Chondrocyte (in vitro differentiated cells): Measurements from ENCODE around the gene DDX41. TPM values are rescaled to one million over a fixed set of nuclear protein-coding genes. Genes with fewer than 3 reads are reported as not detected.

ENCODE experiments used
- DNase-seq: peaks from one replicate; pipeline ENCODE4 v3.0.0; 2021; ENCODE audit warnings: mixed read lengths, low spot score
- H3K27ac Mint-ChIP-seq: one replicate; pipeline ENCODE4 v1.8.0; 2021; ENCODE audit warnings: mild to moderate bottlenecking, moderate library complexity, mixed read lengths; ENCODE audit not compliant: unreplicated experiment
- H3K27me3 Mint-ChIP-seq: 2 replicates; pipeline ENCODE4 v1.8.0; 2021; ENCODE audit warnings: low read depth, mixed read lengths
- H3K36me3 Mint-ChIP-seq: 2 replicates; pipeline ENCODE4 v1.8.0; 2021; ENCODE audit warnings: low read depth, mixed read lengths
- H3K4me1 Mint-ChIP-seq: 2 replicates; pipeline ENCODE4 v1.8.0; 2021; ENCODE audit warnings: low read depth, mild to moderate bottlenecking, mixed read lengths
- H3K4me3 Mint-ChIP-seq: one replicate; pipeline ENCODE4 v1.8.0; 2021; ENCODE audit warnings: mild to moderate bottlenecking, moderate library complexity, mixed read lengths; ENCODE audit not compliant: unreplicated experiment
- H3K9me3 Mint-ChIP-seq: 2 replicates; pipeline ENCODE4 v1.8.0; 2021; ENCODE audit warnings: low read depth, mixed read lengths
- total RNA-seq: library from RNA; stranded (reverse); gene quantifications from 3 replicates; pipeline ENCODE4 v1.2.1, GENCODE V29; 2021
- TF ChIP-seq, protein P1 (sequence below): fragments of 200-600 bp; sonication (generic); IDR thresholded peaks from 2 replicates; pipeline ENCODE4 v1.5.0; 2021; ENCODE audit warnings: antibody characterized with exemption, mild to moderate bottlenecking, moderate library complexity

Gene DDX41
- total RNA-seq, 1 donor from 2014 or later, result 78.6 TPM

DNA sequence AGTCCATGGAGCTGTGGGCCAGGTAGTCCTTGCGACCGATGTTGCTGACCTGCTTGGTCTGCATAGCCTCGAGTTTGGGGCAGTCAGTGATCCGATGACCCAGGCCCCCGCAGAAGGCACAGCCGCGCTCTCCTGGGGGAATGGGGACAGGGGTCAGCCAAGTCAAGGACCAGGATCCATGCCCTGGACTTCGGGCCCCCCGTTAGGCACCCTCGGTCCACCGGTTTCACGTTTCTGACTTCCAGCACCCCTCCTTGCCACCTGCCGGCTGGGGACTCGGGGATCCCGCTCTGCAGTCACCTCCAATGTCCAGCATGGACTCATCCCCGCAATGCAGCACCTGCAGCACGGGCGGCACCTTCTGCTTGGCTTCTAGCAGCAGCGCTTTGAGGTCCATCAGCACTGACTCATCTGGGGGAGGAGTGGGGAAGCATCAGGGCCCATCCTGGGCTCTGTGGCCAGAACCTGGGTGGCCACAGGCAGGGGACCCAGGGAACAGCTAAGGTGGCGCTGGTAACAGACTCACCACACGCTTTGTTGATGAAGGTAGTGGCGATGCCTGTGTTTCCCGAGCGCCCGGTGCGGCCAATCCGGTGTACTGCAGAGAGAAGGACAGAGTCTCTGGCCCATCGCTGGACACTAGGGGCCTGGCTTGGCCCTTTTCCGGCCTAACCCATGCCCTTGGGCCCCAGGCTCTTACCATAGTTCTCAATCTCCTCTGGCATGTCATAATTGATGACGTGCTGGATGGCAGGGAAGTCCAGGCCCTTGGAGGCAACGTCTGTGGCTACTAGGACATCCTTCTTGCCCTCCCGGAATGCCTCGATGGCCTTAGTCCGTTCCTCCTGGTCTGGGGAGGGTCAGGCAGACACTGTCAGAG is 4.7 kb downstream of the DDX41 start:
- DNase-seq, result peak; percentile 88
- peaks cover 27% of the 10 kb centered on the region for H3K36me3 Mint-ChIP-seq
- H3K27me3 Mint-ChIP-seq, result no peaks in the 10 kb centered on the region
- H3K27ac Mint-ChIP-seq, result no peak overlapping the region
- peaks cover 22% of the 10 kb centered on the region for H3K4me1 Mint-ChIP-seq
- H3K4me3 Mint-ChIP-seq, result no peak overlapping the region
- no peaks in the 10 kb centered on the region for H3K9me3 Mint-ChIP-seq
- TF ChIP-seq, protein P1, sequence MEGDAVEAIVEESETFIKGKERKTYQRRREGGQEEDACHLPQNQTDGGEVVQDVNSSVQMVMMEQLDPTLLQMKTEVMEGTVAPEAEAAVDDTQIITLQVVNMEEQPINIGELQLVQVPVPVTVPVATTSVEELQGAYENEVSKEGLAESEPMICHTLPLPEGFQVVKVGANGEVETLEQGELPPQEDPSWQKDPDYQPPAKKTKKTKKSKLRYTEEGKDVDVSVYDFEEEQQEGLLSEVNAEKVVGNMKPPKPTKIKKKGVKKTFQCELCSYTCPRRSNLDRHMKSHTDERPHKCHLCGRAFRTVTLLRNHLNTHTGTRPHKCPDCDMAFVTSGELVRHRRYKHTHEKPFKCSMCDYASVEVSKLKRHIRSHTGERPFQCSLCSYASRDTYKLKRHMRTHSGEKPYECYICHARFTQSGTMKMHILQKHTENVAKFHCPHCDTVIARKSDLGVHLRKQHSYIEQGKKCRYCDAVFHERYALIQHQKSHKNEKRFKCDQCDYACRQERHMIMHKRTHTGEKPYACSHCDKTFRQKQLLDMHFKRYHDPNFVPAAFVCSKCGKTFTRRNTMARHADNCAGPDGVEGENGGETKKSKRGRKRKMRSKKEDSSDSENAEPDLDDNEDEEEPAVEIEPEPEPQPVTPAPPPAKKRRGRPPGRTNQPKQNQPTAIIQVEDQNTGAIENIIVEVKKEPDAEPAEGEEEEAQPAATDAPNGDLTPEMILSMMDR, result no peak

DNA sequence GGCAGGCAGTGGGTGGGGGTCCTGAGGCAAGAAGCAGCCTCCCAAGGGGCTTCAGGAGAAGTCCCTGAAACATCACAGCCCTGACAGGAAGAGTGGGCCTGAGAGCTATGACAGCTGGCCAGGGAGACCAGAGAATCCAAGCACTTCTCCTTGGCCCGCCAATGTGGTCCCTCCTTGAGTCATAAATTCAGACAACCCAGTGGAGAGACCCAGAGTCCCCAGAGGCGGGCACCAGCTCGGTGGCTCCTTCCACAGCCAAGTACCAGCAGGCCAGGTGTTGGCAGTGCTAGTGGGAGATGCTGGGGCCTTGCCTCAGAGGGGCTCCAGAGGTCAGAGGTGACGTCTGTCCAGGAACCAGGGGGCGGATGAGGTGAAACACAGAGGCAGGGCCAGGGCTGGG is 5.6 kb downstream of the DDX41 start:
- DNase-seq, result no peak
- peaks cover 26% of the 10 kb centered on the region for H3K36me3 Mint-ChIP-seq

DNA sequence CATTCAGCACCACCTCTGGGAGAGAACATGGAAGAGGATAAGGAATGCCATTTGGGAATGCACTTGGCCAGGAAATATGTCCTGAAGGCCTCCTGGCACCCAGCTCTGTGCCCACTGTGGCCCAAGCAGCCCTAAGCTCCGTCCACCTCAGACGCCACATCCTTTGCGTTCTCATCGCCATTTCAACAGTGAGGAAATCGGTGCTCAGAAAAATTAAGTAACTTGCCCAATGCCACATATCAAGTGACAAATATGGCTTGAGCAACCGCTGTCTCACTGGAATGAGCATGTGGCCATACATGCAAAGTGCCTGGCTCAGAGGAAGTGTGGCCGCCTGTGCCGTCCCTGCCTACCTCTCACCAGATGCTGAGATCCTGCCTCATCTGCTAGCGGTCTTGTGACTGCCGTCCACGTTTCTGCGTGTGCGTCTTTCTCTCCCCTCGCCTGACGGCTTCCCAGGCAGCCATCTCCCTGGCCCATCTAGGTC is 6.2 kb downstream of the DDX41 start:
- TF ChIP-seq, protein P1, result no peak
- Mint-ChIP-seq H3K36me3 (peaks cover 26% of the 10 kb centered on the region), H3K27me3 (no peaks in the 10 kb centered on the region), H3K4me1 (peaks cover 9% of the 10 kb centered on the region), H3K4me3 (no peak overlapping the region), H3K27ac (no peak overlapping the region), H3K9me3 (no peaks in the 10 kb centered on the region)
- no peak for DNase-seq

More for the DNA sequence above, 5.6 kb downstream of the DDX41 start:
- no peak overlapping the region for H3K4me3 Mint-ChIP-seq
- peak overlapping the region; percentile 22 for H3K27ac Mint-ChIP-seq
- H3K4me1 Mint-ChIP-seq, result peaks cover 15% of the 10 kb centered on the region
- no peaks in the 10 kb centered on the region for H3K27me3 Mint-ChIP-seq
- TF ChIP-seq, protein P1, result no peak
- H3K9me3 Mint-ChIP-seq, result no peaks in the 10 kb centered on the region

DNA sequence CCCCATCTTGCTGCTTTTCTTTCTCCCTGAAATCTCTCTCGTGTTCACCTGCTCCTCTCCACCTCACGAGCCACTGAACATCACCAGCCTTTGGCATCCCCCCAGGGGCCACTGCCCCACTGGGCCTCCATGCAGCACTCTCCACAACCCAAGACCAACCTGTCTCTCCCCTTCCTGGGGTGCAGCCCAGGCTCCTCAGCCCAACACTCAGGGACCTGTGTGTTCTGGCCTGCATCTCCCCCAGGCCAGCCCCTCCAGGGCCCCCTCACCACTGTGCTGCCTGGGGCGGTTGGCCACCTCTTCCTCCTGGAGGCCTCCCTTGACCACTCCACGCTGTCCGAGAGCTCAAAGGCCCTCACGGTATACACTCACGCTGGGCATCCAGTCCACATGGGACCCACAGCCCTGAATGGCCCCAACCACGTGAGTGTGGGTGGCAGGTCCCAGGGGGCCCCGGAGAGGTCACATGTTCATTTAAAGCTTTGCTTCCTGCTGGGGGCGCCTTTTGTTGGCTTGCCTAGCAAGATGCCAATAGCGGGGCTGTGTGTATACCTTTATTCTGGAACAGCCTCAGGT is 6.7 kb downstream of the DDX41 start:
- H3K4me1 Mint-ChIP-seq, result peaks cover 4% of the 10 kb centered on the region
- peaks cover 23% of the 10 kb centered on the region for H3K36me3 Mint-ChIP-seq

DNA sequence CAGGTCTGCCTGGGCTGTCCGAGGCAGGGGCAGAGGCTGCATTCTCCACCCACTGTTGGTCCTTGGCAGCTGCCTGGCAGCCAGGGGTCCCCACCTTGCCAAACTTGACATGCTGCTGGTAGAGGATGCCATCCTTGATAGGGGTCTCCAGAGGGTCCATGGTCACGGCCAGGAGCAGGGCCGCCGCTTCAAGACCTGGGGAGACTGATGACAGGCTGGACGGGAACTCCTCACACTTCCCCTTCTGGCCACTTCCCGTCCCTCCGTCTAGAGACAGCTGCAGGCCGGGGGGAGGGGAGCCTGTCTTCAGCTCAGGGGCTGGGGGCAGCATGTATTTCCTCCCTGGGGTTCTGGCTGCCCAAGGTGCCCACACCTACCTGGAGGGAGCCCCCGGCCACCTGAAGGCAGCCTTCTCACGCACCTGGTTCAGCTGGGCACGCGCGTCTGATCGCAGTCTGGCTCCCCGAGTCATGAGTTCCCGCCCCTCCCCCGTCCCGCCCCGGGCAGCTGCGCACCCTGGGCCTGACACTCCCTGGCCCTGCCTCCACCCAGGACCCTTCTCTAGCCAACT is 7.3 kb downstream of the DDX41 start, which contains the start of gene DOK3:
Gene DOK3, minus strand, starts transcription at position 446 of the 571 bp plus-strand sequence. Its CDS starts 286 bp downstream, at position 160.
- TF ChIP-seq, protein P1, result no peak
- Mint-ChIP-seq H3K9me3 (no peaks in the 10 kb centered on the region), H3K4me3 (no peak within 1 kb of the TSS), H3K36me3 (peaks cover 23% of the 10 kb centered on the region), H3K4me1 (peaks cover 2% of the 10 kb centered on the region), H3K27me3 (no peaks in the 10 kb centered on the region), H3K27ac (no peak within 1 kb of the TSS)
- DNase-seq, result peak; percentile 84

More for the DNA sequence above, 6.7 kb downstream of the DDX41 start:
- H3K9me3 Mint-ChIP-seq, result no peaks in the 10 kb centered on the region
- TF ChIP-seq, protein P1, result no peak
- no peak overlapping the region for H3K27ac Mint-ChIP-seq
- no peak for DNase-seq
- H3K27me3 Mint-ChIP-seq, result no peaks in the 10 kb centered on the region
- no peak overlapping the region for H3K4me3 Mint-ChIP-seq
